Mesenchymal stem cell (in vitro differentiated cells and primary cell): ENCODE results near the gene UGT1A7.
"Not testable (repeated sequence)": the region's sequence is repeated elsewhere in the genome, so short reads cannot be mapped to it uniquely, and the experiment has no call there.

ENCODE experiments used
- DNase-seq: peaks from one replicate; pipeline ENCODE4 v3.0.0-alpha.2; 2013
- H2AFZ ChIP-seq: one replicate; pipeline ENCODE4 v1.6.1; 2013; ENCODE audit warnings: low read depth, mild to moderate bottlenecking, control low read depth, inconsistent platforms, low read length, moderate library complexity
- H2AK5ac ChIP-seq: 2 replicates; pipeline ENCODE4 v1.6.1; 2013; ENCODE audit warnings: low read length, moderate library complexity, mild to moderate bottlenecking, inconsistent platforms; ENCODE audit not compliant: severe bottlenecking
- H2BK120ac ChIP-seq: one replicate; pipeline ENCODE4 v1.6.1; 2013; ENCODE audit warnings: low read depth, mild to moderate bottlenecking, inconsistent platforms, low read length, moderate library complexity
- H2BK12ac ChIP-seq, 2 experiments: one replicate each; pipeline ENCODE4 v1.6.1; 2013; ENCODE audit warnings: inconsistent platforms in 2 of 2, low read length in 2 of 2, mild to moderate bottlenecking in 2 of 2, moderate library complexity in 2 of 2, control low read depth in 1 of 2
- H2BK15ac ChIP-seq: one replicate; pipeline ENCODE4 v1.6.1; 2013; ENCODE audit warnings: mild to moderate bottlenecking, low read depth, inconsistent platforms; ENCODE audit not compliant: poor library complexity, severe bottlenecking
- H2BK5ac ChIP-seq: 2 replicates; pipeline ENCODE4 v1.6.1; 2013; ENCODE audit warnings: low read depth, mild to moderate bottlenecking, low read length, control low read depth, inconsistent platforms; ENCODE audit not compliant: poor library complexity, severe bottlenecking
- H3K14ac ChIP-seq, 2 experiments: one replicate each; pipeline ENCODE4 v1.6.1; 2013; ENCODE audit warnings: inconsistent platforms in 2 of 2, low read length in 2 of 2, control low read depth in 1 of 2, mild to moderate bottlenecking in 1 of 2, moderate library complexity in 1 of 2
- H3K18ac ChIP-seq, 2 experiments: one replicate each; pipeline ENCODE4 v1.6.1; 2013; ENCODE audit warnings: inconsistent platforms in 2 of 2, low read length in 2 of 2, control low read depth in 1 of 2, low read depth in 1 of 2, mild to moderate bottlenecking in 1 of 2
- H3K23ac ChIP-seq, 2 experiments: one replicate each; pipeline ENCODE4 v1.6.1; 2013; ENCODE audit warnings: inconsistent platforms in 2 of 2, low read length in 2 of 2, mild to moderate bottlenecking in 2 of 2, moderate library complexity in 2 of 2, control low read depth in 1 of 2
- H3K27ac ChIP-seq: 2 replicates; pipeline ENCODE4 v1.5.1; 2013; ENCODE audit warnings: mild to moderate bottlenecking, moderate library complexity, low read length, control low read depth, inconsistent platforms; ENCODE audit not compliant: poor library complexity, severe bottlenecking
- H3K27me3 ChIP-seq, 2 experiments: 2 replicates each; pipeline versions ENCODE4 v1.6.1 to v1.7.0; 2013; ENCODE audit warnings: low read length in 2 of 2, mild to moderate bottlenecking in 2 of 2, moderate library complexity in 2 of 2, control low read depth in 1 of 2, inconsistent platforms in 1 of 2; ENCODE audit not compliant: control insufficient read depth in 1 of 2, insufficient read depth in 1 of 2
- H3K36me3 ChIP-seq, 2 experiments: 2 replicates each; pipeline versions ENCODE4 v1.6.1 to v1.7.0; 2013; ENCODE audit warnings: low read length in 2 of 2, control low read depth in 1 of 2, inconsistent platforms in 1 of 2, low read depth in 1 of 2, mild to moderate bottlenecking in 1 of 2; ENCODE audit not compliant: insufficient read depth in 2 of 2, control insufficient read depth in 1 of 2
- H3K4ac ChIP-seq, 2 experiments: one replicate each; pipeline ENCODE4 v1.6.1; 2013; ENCODE audit warnings: inconsistent platforms in 2 of 2, low read length in 2 of 2, mild to moderate bottlenecking in 2 of 2, moderate library complexity in 2 of 2, control low read depth in 1 of 2, low read depth in 1 of 2
- H3K4me1 ChIP-seq: 2 replicates; pipeline ENCODE4 v1.6.1; 2013; ENCODE audit warnings: low read depth, low read length, control low read depth; ENCODE audit not compliant: control insufficient read depth, insufficient read depth
- H3K4me2 ChIP-seq: 2 replicates; pipeline ENCODE4 v1.6.1; 2013; ENCODE audit warnings: low read length, mild to moderate bottlenecking, inconsistent platforms; ENCODE audit not compliant: poor library complexity, severe bottlenecking
- H3K4me3 ChIP-seq, 2 experiments: 2 replicates each; pipeline versions ENCODE4 v1.5.1 to v1.7.0; 2013; ENCODE audit warnings: low read length in 2 of 2, mild to moderate bottlenecking in 2 of 2, control low read depth in 1 of 2, low read depth in 1 of 2; ENCODE audit not compliant: insufficient read depth in 1 of 2
- H3K79me1 ChIP-seq: replicated peaks from 2 replicates; pipeline ENCODE4 v1.6.1; 2013; ENCODE audit warnings: mild to moderate bottlenecking, control low read depth, low read length, inconsistent platforms; ENCODE audit not compliant: poor library complexity, severe bottlenecking
- H3K9ac ChIP-seq: 2 replicates; pipeline ENCODE4 v1.7.0; 2013; ENCODE audit warnings: mild to moderate bottlenecking, low read length, moderate library complexity
- H3K9me3 ChIP-seq: 2 replicates; pipeline ENCODE4 v1.7.0; 2013; ENCODE audit warnings: mild to moderate bottlenecking, low read length; ENCODE audit not compliant: control insufficient read depth
- H4K8ac ChIP-seq: one replicate; pipeline ENCODE4 v1.6.1; 2013; ENCODE audit warnings: inconsistent platforms, mild to moderate bottlenecking, low read length, moderate library complexity
- H4K91ac ChIP-seq: one replicate; pipeline ENCODE4 v1.6.1; 2013; ENCODE audit warnings: mild to moderate bottlenecking, low read length, inconsistent platforms
- WGBS: methylation state at CpG from one replicate; pipeline ENCODE4 v1.1.7; 2013; ENCODE audit warnings: mixed read lengths; 5-methylcytosine and 5-hydroxymethylcytosine counted together

UGT1A7 gene

DNA sequence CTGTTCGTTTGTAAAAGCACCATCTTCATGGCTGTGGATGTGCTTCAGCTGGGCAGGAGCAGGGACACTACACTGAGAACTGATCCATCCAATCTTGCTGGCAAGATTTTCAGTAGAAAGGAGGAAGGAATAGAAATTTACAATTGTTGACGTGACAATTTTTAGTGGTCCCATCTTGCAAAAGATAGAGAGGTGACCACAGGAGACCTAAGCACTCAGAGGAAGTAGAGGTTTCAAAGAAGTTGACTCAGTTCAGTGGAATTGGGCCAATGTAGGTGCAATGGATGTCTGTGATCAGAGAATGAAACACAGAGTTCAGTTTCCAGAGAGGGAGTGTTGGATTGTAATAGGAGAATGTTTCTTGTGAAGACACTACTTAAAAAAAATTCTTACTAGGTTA is 32.4 kb downstream of the UGT1A7 start:
- Histone ChIP-seq H2BK120ac (no peak overlapping the region), H2BK5ac (no peak overlapping the region), H3K4me1 (peaks cover 7% of the 10 kb centered on the region), H3K79me1 (no peaks in the 10 kb centered on the region), H3K27ac (no peak overlapping the region), H3K4me2 (no peak overlapping the region), H2AFZ (no peak overlapping the region), H2BK15ac (no peak overlapping the region), H3K9me3 (no peaks in the 10 kb centered on the region), H4K91ac (no peak overlapping the region), H3K4ac (no peak overlapping the region), H3K27me3 (peaks cover 18 to 38% of the 10 kb centered on the region in 2 experiments), H3K23ac (no peak overlapping the region), H4K8ac (no peak overlapping the region), H3K36me3 (no peaks in the 10 kb centered on the region), H3K4me3 (no peak overlapping the region), H3K9ac (no peak overlapping the region), H3K18ac (no peak overlapping the region), H2BK12ac (no peak overlapping the region), H3K14ac (no peak overlapping the region), H2AK5ac (no peak overlapping the region)
- 71% methylated on average over 2 of the region's 2 CpGs for WGBS
- no peak for DNase-seq

DNA sequence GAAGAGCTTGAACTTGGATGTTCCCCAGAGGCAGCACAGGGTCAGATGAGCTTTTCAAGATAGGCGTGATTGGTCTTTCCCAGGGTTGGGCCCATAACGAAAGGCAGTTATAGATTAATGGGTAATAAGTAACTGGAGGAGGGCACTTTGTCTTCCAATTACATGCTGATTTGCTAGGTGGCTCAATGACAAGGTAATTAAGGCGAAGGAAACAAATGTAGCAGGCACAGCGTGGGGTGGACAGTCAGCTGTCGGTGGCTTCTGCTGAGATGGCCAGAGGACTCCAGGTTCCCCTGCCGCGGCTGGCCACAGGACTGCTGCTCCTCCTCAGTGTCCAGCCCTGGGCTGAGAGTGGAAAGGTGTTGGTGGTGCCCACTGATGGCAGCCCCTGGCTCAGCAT is 36.9 kb downstream of the UGT1A7 start, which contains the start of gene UGT1A4:
Gene UGT1A4 (plus strand): TSS at position 185 of the 400 bp plus-strand sequence. CDS start 85 bp downstream, at position 270.
- no peak within 1 kb of the TSS for H3K27ac ChIP-seq
- peak within 1 kb of the TSS in 1 of 2 experiments; percentile 7 for H3K14ac ChIP-seq
- no peak for DNase-seq

DNA sequence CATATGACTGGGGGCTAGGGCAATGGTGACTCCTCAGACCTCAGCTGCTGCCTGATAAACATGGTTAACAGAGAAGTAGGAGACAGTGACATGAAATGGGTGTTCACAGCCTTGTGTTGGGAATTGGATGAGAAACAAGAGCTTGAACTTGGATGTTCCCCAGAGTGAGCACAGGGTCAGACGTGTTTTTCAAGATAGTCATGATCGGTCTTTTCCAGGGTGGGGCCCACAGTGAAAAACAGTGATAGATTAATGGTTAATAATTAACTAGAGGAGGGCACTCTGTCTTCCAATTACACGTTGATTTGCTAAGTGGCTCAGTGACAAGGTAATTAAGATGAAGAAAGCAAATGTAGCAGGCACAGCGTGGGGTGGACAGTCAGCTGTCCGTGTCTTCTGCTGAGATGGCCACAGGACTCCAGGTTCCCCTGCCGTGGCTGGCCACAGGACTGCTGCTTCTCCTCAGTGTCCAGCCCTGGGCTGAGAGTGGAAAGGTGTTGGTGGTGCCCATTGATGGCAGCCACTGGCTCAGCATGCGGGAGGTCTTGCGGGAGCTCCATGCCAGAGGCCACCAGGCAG is 47.1 kb downstream of the UGT1A7 start, which contains the start of gene UGT1A3:
Gene UGT1A3 (plus strand): TSS at position 320 of the 579 bp plus-strand sequence. CDS start 85 bp downstream, at position 405.
- Histone ChIP-seq H2BK5ac (no peak within 1 kb of the TSS), H3K9ac (no peak within 1 kb of the TSS), H2BK120ac (no peak within 1 kb of the TSS), H3K27ac (no peak within 1 kb of the TSS), H3K4me2 (no peak within 1 kb of the TSS), H4K8ac (no peak within 1 kb of the TSS), H3K18ac (no peak within 1 kb of the TSS), H3K9me3 (no peaks in the 10 kb centered on the region), H3K14ac (no peak within 1 kb of the TSS), H2AFZ (no peak within 1 kb of the TSS), H3K4me3 (no peak within 1 kb of the TSS), H3K23ac (no peak within 1 kb of the TSS), H2BK12ac (no peak within 1 kb of the TSS), H4K91ac (no peak within 1 kb of the TSS), H3K4me1 (no peaks in the 10 kb centered on the region), H3K79me1 (no peaks in the 10 kb centered on the region), H3K4ac (no peak within 1 kb of the TSS), H3K36me3 (no peaks in the 10 kb centered on the region), H3K27me3 (peaks cover 4 to 23% of the 10 kb centered on the region in 2 experiments), H2BK15ac (no peak within 1 kb of the TSS), H2AK5ac (no peak within 1 kb of the TSS)
- WGBS: 71% methylated on average over 8 of the region's 8 CpGs
- DNase-seq: no peak

More for the DNA sequence above, 36.9 kb downstream of the UGT1A7 start, which contains the start of gene UGT1A4:
- H2BK120ac ChIP-seq: no peak within 1 kb of the TSS
- no peak within 1 kb of the TSS for H4K91ac ChIP-seq
- H3K9ac ChIP-seq: no peak within 1 kb of the TSS
- H4K8ac ChIP-seq: no peak within 1 kb of the TSS
- H2BK12ac ChIP-seq: no peak within 1 kb of the TSS
- H2BK15ac ChIP-seq: no peak within 1 kb of the TSS
- H3K79me1 ChIP-seq: no peaks in the 10 kb centered on the region
- no peak within 1 kb of the TSS for H2AK5ac ChIP-seq
- WGBS: 89% methylated on average over 7 of the region's 7 CpGs
- peaks cover 18 to 38% of the 10 kb centered on the region in 2 experiments for H3K27me3 ChIP-seq
- no peak within 1 kb of the TSS for H3K18ac ChIP-seq
- no peak within 1 kb of the TSS for H3K4me2 ChIP-seq
- no peak within 1 kb of the TSS for H3K23ac ChIP-seq
- no peak within 1 kb of the TSS for H3K4ac ChIP-seq
- no peaks in the 10 kb centered on the region for H3K4me1 ChIP-seq
- no peak within 1 kb of the TSS for H3K4me3 ChIP-seq
- peak within 1 kb of the TSS; percentile 8 for H2BK5ac ChIP-seq
- no peak within 1 kb of the TSS for H2AFZ ChIP-seq
- H3K9me3 ChIP-seq: no peaks in the 10 kb centered on the region
- no peaks in the 10 kb centered on the region for H3K36me3 ChIP-seq

DNA sequence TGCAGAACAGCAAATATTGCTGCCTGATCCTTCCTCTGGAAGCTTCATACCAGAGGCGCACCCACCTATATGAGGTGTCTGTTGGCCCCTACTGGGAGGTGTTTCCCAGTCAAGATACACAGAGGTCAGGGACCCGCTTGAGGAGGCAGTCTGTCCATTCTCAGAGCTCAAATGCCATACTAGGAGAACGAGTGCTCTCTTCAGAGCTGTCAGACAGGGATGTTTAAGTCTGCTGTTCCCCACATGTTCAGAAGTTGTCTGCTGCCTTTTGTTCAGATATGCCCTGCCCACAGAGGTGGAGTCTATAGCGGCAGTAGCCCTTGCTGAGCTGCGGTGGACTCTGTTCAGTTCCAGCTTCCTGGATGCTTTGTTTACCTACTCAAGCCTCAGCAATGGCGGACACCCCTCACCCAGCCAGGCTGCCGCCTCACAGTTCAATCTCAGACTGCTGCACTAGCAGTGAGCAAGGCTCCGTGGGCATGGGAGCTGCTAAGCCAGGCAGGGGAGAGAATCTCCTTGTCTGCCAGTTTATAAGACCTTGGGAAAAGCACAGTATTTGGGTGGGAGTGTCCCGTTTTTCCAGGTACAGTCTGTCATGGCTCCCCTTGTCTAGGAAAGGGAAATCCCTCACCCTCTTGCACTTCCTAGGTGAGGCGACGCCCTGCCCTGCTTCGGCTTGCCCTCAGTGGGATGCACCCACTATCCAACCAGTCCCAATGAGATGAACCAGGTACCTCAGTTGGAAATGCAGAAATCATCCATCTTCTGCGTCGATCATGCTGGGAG is 55.4 kb downstream of the UGT1A7 start:
- H2AFZ ChIP-seq, H3K14ac ChIP-seq, H3K36me3 ChIP-seq, H3K79me1 ChIP-seq, H3K4me3 ChIP-seq, H3K27ac ChIP-seq, H3K18ac ChIP-seq, H3K4ac ChIP-seq, H4K8ac ChIP-seq, H3K4me1 ChIP-seq, H3K4me2 ChIP-seq, H2BK12ac ChIP-seq, H2BK5ac ChIP-seq, H2BK15ac ChIP-seq, H3K23ac ChIP-seq, H3K9me3 ChIP-seq, H2BK120ac ChIP-seq, H2AK5ac ChIP-seq, DNase-seq, H3K9ac ChIP-seq, H4K91ac ChIP-seq: not testable (repeated sequence)
- H3K27me3 ChIP-seq: peaks cover 17 to 26% of the 10 kb centered on the region in 2 experiments
- WGBS: 78% methylated on average over 14 of the region's 14 CpGs
